Cardiac fibroblast (primary cell): ENCODE results near the gene ZNF232.
"Not testable (repeated sequence)": the region's sequence is repeated elsewhere in the genome, so short reads cannot be mapped to it uniquely, and the experiment has no call there.

Experiments
- DNase-seq, 2 donors: peaks; one replicate each; pipeline versions ENCODE4 v3.0.0 to v3.0.0-alpha.2; 2010; ENCODE audit warnings: low read depth in 2 of 2
- H3K4me3 ChIP-seq, 2 donors: replicated peaks in 1 of 2; 1 replicate in 1 of 2; 2 replicates in 1 of 2; pipeline ENCODE4 v1.5.1; 2011; ENCODE audit warnings: low read depth in 2 of 2, low read length in 2 of 2, mild to moderate bottlenecking in 2 of 2, moderate library complexity in 1 of 2
- TF ChIP-seq, protein P1 (sequence below): IDR thresholded peaks from one replicate; pipeline ENCODE4 v1.5.1; 2011; ENCODE audit warnings: low read depth, mild to moderate bottlenecking, low read length, inconsistent platforms

Gene ZNF232

DNA sequence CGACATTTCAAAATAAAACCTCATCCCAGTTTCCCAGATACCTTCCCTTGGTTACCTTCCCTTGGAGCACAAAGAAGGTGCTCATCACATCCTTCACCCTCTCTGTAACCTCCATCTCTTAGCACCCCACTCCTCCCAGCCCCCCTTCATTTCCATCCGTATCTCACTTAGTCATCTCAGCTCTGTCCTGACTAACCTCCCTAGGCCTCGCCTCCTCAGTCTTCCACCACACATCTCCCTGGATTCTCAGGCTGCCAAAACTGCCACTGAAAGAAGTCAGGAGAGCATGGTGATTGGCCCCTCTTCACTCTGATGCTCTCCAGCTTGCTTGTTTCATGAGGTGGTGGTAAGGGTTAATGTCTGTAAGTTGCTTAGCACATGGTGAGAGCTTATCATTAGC is 31.1 kb downstream of the ZNF232 start:
- DNase-seq, result no peak
- TF ChIP-seq, protein P1, sequence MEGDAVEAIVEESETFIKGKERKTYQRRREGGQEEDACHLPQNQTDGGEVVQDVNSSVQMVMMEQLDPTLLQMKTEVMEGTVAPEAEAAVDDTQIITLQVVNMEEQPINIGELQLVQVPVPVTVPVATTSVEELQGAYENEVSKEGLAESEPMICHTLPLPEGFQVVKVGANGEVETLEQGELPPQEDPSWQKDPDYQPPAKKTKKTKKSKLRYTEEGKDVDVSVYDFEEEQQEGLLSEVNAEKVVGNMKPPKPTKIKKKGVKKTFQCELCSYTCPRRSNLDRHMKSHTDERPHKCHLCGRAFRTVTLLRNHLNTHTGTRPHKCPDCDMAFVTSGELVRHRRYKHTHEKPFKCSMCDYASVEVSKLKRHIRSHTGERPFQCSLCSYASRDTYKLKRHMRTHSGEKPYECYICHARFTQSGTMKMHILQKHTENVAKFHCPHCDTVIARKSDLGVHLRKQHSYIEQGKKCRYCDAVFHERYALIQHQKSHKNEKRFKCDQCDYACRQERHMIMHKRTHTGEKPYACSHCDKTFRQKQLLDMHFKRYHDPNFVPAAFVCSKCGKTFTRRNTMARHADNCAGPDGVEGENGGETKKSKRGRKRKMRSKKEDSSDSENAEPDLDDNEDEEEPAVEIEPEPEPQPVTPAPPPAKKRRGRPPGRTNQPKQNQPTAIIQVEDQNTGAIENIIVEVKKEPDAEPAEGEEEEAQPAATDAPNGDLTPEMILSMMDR, result no peak
- no peak overlapping the region for H3K4me3 ChIP-seq

DNA sequence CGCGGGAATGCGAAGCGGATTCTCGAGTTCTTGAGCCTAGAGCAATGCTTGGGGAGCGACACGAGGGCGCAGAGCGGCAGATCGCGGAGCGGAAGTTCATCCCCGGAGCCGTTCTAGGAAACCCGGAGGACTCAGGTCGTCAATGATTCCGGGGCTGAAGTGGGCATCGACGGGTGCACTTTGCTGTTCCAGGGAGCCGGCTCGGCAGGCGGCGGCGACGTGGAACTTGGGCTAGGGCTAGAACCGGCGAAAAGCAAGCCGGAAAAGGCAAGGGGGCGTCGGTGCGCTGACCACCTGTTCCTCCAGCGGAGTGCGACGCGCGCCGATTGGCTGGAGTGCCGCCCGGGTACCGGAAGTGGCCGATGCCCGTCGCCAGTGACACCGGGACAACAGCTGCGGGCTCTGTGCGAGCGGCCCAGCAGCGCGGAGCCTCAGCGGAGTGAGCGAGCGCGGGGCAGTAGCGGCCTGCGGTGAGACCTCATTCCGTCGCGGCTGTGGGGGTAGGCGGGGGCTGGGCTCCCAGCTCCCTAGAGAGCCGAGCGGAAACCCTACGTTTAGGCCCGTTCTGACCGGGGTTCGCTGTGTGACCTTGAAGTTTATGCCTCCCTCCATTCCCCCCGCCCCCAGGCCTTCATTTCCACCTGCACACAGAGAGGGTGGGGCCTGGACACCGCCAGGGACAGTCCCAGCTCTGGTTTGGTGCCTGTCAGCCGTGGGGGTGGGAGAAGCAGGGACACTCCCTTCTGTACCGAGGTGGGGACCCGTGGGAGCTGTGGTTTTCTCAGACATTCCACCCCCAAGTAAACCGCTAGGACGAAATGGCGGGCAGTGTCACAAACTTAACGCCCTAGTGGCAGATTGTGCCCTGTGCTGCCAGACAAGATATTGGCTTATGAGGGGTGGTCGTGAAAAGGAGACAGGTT is 33.3 kb downstream of the ZNF232 start, which contains the start of gene ZFP3:
TSS of gene ZFP3 (plus strand) at position 362 of the 923 bp plus-strand sequence. CDS start 13,038 bp downstream, outside the sequence.
- TF ChIP-seq, protein P1, result no peak
- peak within 1 kb of the TSS; percentile 66 to 68 for H3K4me3 ChIP-seq
- peak; percentile 83 for DNase-seq

- TF ChIP-seq, protein P1, result no peak
- H3K4me3 ChIP-seq, result peak overlapping the region; percentile 66 to 68
- DNase-seq, result no peak
Observed at GRCh38 chr17:5077781-5078105, 33.9 kb downstream of the ZNF232 start.

DNA sequence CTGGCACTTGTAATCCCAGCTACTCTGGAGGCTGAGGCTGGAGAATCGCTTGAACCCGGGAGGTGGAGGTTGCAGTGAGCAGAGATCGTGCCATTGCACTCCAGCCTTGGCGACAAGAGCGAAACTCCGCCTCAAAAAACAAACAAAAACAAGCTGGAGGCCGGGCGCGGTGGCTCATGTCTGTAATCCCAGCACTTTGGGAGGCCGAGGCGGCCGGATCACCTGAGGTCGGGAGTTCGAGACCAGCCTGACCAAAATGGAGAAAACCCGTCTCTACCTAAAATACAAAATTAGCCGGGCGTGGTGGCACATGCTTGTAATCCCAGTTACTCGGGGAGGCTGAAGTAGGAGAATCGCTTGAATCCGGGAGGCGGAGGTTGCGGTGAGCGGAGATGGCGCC is 34.4 kb downstream of the ZNF232 start:
- not testable (repeated sequence) for DNase-seq, H3K4me3 ChIP-seq

- H3K4me3 ChIP-seq, DNase-seq: not testable (repeated sequence)
Observed at GRCh38 chr17:5075472-5075871, 36.2 kb downstream of the ZNF232 start.

- TF ChIP-seq, protein P1, result no peak
- H3K4me3 ChIP-seq, result no peak overlapping the region
- DNase-seq, result no peak
Observed at GRCh38 chr17:5069724-5070123, 42.0 kb downstream of the ZNF232 start.

GRCh38 chr17:5068236-5068635 is 43.4 kb downstream of the ZNF232 start:
- TF ChIP-seq, protein P1, result no peak
- DNase-seq, result no peak

More at GRCh38 chr17:5068236-5068635, 43.4 kb downstream of the ZNF232 start:
- H3K4me3 ChIP-seq, result no peak overlapping the region
